ENCODE data around the gene SLC7A10. TPM values are rescaled to one million over a fixed set of nuclear protein-coding genes. Genes with fewer than 3 reads are reported as not detected.

Gene SLC7A10
- total RNA-seq, 1 donor from 2014 or later, result not detected

DNA sequence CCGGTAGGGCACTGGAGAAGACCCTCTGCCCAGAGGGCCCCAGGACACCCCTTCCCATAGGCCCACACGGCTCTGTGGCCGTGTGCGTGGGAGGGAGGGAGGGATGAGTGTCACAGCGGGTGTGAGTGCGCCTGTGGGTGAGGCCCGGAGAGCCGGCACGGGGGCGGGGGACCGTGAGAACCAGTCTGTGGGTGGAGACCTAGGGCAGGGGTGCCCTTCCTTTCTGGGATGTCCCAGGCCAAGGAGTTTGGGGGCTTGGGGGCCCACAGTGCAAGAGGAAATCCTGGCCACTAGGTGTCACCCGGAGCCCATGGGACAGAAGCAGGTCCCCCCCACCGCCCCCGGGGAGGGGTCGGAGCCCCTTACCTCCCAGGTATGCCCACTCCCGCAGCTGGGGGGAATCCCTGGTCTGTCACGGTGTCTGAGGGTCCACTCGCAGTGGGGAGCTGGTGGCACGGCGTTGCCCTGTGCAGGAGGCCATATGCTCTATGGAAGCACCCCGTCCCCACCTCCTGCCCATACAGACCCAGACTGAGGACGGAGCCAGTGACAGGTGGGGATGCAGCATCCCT lies 16.0 kb upstream of the SLC7A10 start:
- TF ChIP-seq, protein P1, sequence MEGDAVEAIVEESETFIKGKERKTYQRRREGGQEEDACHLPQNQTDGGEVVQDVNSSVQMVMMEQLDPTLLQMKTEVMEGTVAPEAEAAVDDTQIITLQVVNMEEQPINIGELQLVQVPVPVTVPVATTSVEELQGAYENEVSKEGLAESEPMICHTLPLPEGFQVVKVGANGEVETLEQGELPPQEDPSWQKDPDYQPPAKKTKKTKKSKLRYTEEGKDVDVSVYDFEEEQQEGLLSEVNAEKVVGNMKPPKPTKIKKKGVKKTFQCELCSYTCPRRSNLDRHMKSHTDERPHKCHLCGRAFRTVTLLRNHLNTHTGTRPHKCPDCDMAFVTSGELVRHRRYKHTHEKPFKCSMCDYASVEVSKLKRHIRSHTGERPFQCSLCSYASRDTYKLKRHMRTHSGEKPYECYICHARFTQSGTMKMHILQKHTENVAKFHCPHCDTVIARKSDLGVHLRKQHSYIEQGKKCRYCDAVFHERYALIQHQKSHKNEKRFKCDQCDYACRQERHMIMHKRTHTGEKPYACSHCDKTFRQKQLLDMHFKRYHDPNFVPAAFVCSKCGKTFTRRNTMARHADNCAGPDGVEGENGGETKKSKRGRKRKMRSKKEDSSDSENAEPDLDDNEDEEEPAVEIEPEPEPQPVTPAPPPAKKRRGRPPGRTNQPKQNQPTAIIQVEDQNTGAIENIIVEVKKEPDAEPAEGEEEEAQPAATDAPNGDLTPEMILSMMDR (IDR thresholded peaks at IDR 0.05; ENCODE audit: partially characterized antibody, unreplicated experiment), result peak; percentile 30
- no peaks in the 10 kb centered on the region for H3K36me3 Mint-ChIP-seq (ENCODE audit: unreplicated experiment)
- H3K27me3 Mint-ChIP-seq (ENCODE audit: unreplicated experiment), result peaks cover 9% of the 10 kb centered on the region
- H3K9me3 Mint-ChIP-seq (ENCODE audit: unreplicated experiment), result peaks cover 2% of the 10 kb centered on the region
- DNase-seq, result no peak
- H3K4me1 Mint-ChIP-seq (ENCODE audit: low read depth, unreplicated experiment), result no peaks in the 10 kb centered on the region
- H3K4me3 Mint-ChIP-seq (ENCODE audit: unreplicated experiment), result no peak overlapping the region
- no peak overlapping the region for H3K27ac Mint-ChIP-seq (ENCODE audit: unreplicated experiment)

DNA sequence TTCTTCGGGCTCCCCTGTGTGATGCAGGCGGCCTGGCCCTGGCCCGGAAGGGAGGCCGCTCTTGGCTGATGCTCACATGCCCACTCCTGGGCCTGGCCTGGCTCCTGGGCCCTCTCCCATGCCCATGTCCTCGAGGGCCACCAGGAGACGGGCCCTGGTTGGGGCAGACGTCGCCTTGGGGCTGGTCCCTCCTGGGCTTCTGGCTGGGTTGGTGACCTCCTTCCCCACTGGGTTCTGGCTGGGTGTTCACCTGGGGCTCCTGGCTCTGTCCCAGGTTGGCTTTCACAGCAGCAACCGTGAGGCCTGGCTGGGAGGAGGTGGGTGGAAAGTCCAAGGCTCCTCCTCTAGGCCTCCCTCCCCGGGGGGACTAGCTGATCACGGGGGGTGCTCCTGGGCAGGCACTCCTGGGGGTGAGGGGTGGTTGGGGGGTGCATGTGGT lies 15.5 kb upstream of the SLC7A10 start:
- TF ChIP-seq, protein P1 (IDR thresholded peaks at IDR 0.05; ENCODE audit: partially characterized antibody, unreplicated experiment), result no peak
- no peak overlapping the region for H3K27ac Mint-ChIP-seq (ENCODE audit: unreplicated experiment)
- peaks cover 2% of the 10 kb centered on the region for H3K9me3 Mint-ChIP-seq (ENCODE audit: unreplicated experiment)
- H3K36me3 Mint-ChIP-seq (ENCODE audit: unreplicated experiment), result no peaks in the 10 kb centered on the region
- peaks cover 9% of the 10 kb centered on the region for H3K27me3 Mint-ChIP-seq (ENCODE audit: unreplicated experiment)
- no peaks in the 10 kb centered on the region for H3K4me1 Mint-ChIP-seq (ENCODE audit: low read depth, unreplicated experiment)
- H3K4me3 Mint-ChIP-seq (ENCODE audit: unreplicated experiment), result no peak overlapping the region
- peak; percentile 11 for DNase-seq

DNA sequence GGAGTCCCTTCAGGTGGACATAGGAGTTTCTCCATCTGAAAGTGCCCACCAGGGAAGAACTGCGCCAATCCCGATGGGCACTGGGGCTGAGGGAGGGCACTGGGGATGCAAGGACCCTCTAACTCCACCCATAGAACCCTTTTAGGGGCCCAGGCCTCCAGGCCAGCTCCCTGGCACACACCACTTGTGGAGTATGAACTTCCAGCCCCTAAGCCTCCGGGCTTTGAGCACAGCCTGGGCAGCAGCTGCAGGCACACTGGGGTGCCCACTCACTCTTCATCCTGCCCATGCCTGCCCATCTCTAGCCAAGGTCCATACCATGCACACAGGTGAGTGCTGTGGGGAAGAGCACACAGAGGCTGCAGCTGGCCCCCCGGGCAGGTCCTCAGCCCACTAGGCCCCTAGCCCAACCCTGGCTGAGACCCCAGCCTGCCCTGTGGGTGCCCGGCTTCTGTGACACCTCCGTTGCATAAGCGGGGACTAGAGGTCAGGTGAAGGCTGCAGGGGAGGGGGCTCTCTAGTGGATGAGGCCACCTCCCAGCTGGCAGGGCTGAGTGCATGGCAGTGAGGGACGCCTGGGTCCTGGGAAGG lies 14.6 kb upstream of the SLC7A10 start:
- H3K27ac Mint-ChIP-seq (ENCODE audit: unreplicated experiment), result no peak overlapping the region
- peak; percentile 7 for DNase-seq
- H3K36me3 Mint-ChIP-seq (ENCODE audit: unreplicated experiment), result no peaks in the 10 kb centered on the region
- no peaks in the 10 kb centered on the region for H3K9me3 Mint-ChIP-seq (ENCODE audit: unreplicated experiment)
- no peak overlapping the region for H3K4me3 Mint-ChIP-seq (ENCODE audit: unreplicated experiment)
- TF ChIP-seq, protein P1 (IDR thresholded peaks at IDR 0.05; ENCODE audit: partially characterized antibody, unreplicated experiment), result no peak
- H3K27me3 Mint-ChIP-seq (ENCODE audit: unreplicated experiment), result peaks cover 9% of the 10 kb centered on the region
- no peaks in the 10 kb centered on the region for H3K4me1 Mint-ChIP-seq (ENCODE audit: low read depth, unreplicated experiment)

DNA sequence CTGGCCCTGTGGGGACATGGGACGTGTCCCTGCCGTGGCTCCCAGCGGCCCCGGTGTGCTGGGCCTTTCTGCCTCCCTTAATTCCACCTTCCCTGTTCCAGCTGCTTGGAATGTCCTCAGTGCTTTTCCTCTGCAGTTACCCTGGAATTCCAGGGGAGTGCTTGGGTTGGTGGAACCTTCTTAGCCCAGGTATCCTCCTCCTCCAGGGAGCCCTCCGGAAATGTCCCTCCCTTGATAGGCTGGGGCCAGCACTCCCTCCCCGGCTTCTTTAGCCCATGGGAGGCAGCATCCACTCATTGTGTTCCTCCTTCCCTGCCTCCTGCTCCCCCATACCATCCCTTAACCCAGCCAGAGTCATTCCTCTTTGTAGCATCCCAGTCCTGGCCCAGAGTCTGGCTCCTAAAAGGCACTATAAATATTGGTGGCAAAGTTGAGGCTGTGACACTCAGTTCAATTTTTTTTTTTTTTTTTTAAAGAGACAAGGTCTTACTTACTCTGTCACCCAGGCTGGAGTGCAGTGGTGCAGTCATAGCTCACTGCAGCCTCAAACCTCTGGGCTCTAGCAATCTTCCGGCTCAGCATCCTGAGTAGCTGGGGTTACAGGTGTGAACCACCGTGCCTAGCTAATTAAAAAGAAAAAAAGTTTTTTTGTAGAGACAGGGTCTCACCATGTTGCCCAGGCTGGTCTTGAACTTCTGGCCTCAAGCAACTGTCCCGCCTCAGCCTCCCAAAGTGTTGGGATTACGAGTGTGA lies 13.7 kb upstream of the SLC7A10 start:
- TF ChIP-seq, protein P1 (IDR thresholded peaks at IDR 0.05; ENCODE audit: partially characterized antibody, unreplicated experiment), result no peak
- H3K4me1 Mint-ChIP-seq (ENCODE audit: low read depth, unreplicated experiment), result no peaks in the 10 kb centered on the region
- peak; percentile 7 for DNase-seq
- H3K27ac Mint-ChIP-seq (ENCODE audit: unreplicated experiment), result no peak overlapping the region
- H3K36me3 Mint-ChIP-seq (ENCODE audit: unreplicated experiment), result no peaks in the 10 kb centered on the region
- no peak overlapping the region for H3K4me3 Mint-ChIP-seq (ENCODE audit: unreplicated experiment)
- H3K9me3 Mint-ChIP-seq (ENCODE audit: unreplicated experiment), result no peaks in the 10 kb centered on the region
- peaks cover 11% of the 10 kb centered on the region for H3K27me3 Mint-ChIP-seq (ENCODE audit: unreplicated experiment)
